HG03378 (cell line): Measurements from ENCODE around the gene FBXO33.
"Not testable (repeated sequence)": the region's sequence is repeated elsewhere in the genome, so short reads cannot be mapped to it uniquely, and the experiment has no call there.

Source experiments
- ATAC-seq: cut with Tn5 transposase; IDR thresholded peaks from one replicate; pipeline ENCODE4 v1.9.1; 2021; ENCODE audit warnings: mild to moderate bottlenecking, moderate library complexity; ENCODE audit not compliant: unreplicated experiment

The FBXO33 gene

DNA sequence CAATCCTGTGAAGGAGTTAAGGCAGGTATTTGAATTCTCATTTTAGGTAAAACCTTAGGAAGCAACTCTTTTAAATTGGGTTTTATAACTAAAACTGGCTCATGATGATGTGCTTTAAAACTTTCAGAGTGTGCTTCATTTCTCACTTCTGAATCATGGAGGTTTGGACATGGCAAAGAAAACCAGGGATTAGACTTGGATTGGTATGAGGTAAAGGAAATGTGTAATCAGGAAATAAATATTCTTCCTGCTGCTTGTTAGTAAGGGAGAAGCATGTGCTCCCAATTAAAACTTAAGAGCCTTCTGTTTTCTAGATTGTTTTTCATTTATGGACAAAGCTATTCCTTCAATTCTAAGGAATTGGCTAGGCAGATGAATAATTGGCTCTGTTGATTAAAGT is 57.4 kb downstream of the FBXO33 start:
- no peak for ATAC-seq

- no peak for ATAC-seq
Measured at GRCh38 chr14:39372656-39373055, 59.6 kb downstream of the FBXO33 start.

GRCh38 chr14:39370415-39370814 is 61.8 kb downstream of the FBXO33 start:
- no peak for ATAC-seq

DNA sequence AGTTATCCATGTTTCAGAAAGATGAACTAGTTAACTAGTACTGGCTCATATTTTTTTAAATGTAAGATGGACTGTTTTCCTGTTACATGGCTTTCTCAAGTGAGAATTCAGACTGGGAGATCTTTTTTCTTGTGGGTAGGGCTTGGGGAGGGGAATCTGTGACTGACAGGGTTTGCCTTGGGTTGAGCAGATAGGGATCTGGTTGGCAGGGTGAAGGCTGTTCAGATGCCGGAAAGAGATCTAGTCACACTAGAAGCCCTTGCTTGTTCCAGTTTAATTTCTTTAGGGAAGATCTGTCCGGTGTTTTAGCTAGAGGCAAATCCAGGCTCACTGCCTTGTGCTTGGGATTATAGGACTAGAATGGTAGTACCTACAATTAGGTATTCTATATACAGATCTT is 63.2 kb downstream of the FBXO33 start:
- ATAC-seq: no peak

- ATAC-seq: no peak
Measured at GRCh38 chr14:39368261-39368959, 63.8 kb downstream of the FBXO33 start.

GRCh38 chr14:39367387-39367751 is 64.9 kb downstream of the FBXO33 start:
- ATAC-seq: no peak

- ATAC-seq: no peak
Measured at GRCh38 chr14:39366460-39367386, 65.5 kb downstream of the FBXO33 start.

DNA sequence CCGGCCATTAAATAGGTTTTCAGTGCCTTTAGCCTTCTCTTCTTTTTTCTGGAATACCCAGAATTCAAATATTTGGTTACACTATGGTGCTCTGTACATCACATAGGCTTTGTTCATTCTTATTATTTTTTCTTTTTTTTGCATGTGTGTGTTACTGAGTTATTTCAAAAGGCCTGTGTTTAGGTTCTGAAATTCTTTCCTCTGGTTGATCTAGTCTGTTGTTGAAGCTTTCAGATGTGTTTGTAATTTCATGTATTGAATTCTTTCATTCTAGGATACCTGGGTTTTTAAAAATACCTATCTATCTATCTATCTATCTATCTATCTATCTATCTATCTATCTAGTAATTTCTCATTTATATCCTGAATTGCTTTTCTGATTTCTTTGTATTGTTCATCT is 66.9 kb downstream of the FBXO33 start:
- ATAC-seq: no peak

- no peak for ATAC-seq
Measured at GRCh38 chr14:39364509-39364908, 67.7 kb downstream of the FBXO33 start.

DNA sequence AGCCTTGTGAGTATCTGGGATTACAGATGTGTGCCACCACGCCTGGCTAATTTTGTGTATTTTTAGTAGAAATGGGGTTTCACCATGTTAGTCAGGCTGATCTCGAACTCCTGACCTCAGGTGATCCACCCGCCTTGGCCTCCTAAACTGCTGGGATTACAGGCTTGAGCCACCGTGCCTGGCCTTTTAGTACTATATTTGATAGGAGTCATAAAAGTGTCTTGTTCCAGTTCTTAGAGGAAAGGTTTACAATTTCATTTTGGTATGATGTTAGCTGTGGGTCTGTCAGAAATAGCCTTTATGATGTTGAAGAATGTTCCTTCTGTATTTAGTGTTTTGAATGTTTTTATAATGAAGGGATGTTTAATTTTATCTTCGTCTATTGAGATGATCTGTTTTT is 70.7 kb downstream of the FBXO33 start:
- not testable (repeated sequence) for ATAC-seq

- no peak for ATAC-seq
Measured at GRCh38 chr14:39360316-39360715, 71.9 kb downstream of the FBXO33 start.

DNA sequence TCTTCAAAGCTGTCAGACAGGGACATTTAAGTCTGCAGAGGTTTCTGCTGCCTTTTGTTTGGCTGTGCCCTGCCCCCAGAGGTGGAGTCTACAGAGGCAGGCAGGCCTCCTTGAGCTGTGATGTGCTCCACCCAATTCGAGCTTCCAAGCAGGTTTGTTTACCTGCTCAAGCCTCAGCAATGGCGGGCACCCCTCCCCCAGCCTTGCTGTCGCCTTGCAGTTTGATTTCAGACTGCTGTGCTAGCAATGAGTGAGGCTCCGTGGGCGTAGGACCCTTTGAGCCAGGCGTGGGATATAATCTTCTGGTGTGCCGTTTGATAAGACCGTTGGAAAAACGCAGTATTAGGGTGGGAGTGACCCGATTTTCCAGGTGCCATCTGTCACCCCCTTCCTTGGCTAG is 73.2 kb downstream of the FBXO33 start:
- ATAC-seq: not testable (repeated sequence)

- no peak for ATAC-seq
Measured at GRCh38 chr14:39351708-39352107, 80.5 kb downstream of the FBXO33 start.

DNA sequence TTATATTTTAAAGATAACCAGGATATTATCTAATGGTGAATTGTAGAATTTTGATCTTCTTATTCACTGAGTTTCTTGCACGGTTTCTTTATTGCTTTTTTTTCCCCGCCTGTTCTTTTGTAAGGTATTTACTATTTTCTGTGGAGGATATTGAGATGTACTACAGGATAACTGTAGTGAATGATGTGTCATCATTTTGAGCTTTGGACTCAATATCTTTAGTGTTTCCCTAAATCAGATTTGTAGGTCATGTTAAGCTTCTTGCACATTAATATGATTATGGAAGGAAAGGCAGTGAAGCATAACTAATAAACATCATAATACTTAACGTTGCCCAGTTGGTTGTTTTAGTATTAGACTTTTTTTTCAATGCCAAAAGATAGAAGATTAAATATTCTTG is 81.4 kb downstream of the FBXO33 start:
- no peak for ATAC-seq
